ENCODE measurements around the gene GPR153. TPM values are rescaled to one million over a fixed set of nuclear protein-coding genes. Genes with fewer than 3 reads are reported as not detected.
A peak's percentile ranks its signal among the peaks of the same experiment; 100 is the strongest.

The GPR153 gene
- total and polyA plus RNA-seq, 2 of the 13 experiments (the other 11 are each of a cell fraction or from before 2014, with no cell fraction given): 0.22 to 0.31 TPM

- TF ChIP-seq KIAA2018 (CRISPR knock-in tag; IDR thresholded peaks at IDR 0.05; ENCODE audit: borderline replicate concordance): no peak
- peak; percentile 84 for TF ChIP-seq ZNF281 (CRISPR knock-in tag; IDR thresholded peaks at IDR 0.05; ENCODE audit: borderline replicate concordance)
- peak; percentile 96 for TF ChIP-seq TGIF2 (CRISPR knock-in tag; IDR thresholded peaks at IDR 0.05)
- peak; percentile 98 for TF ChIP-seq SMAD3 (CRISPR knock-in tag; IDR thresholded peaks at IDR 0.05)
- peak; percentile 97 for TF ChIP-seq ZNF691 (CRISPR knock-in tag; IDR thresholded peaks at IDR 0.05; ENCODE audit: borderline replicate concordance, low read depth)
- peak; percentile 96 for TF ChIP-seq ZNF30 (CRISPR knock-in tag; IDR thresholded peaks at IDR 0.05)
- TF ChIP-seq GFI1 (CRISPR knock-in tag; IDR thresholded peaks at IDR 0.05; ENCODE audit: borderline replicate concordance): peak; percentile 86
- TF ChIP-seq ZNF513 (CRISPR knock-in tag; conservative IDR thresholded peaks at IDR 0.05): no peak
- peak; percentile 98 for TF ChIP-seq ZNF784 (CRISPR knock-in tag; IDR thresholded peaks at IDR 0.05; ENCODE audit: borderline replicate concordance)
- peak; percentile 22; the same call in 1 of the 2 replicates for TF ChIP-seq HNF4A (CRISPR knock-in tag; IDR thresholded peaks at IDR 0.05)
- peak; percentile 96; the same call in 1 of the 2 replicates for TF ChIP-seq ATAD3A (CRISPR knock-in tag; IDR thresholded peaks at IDR 0.05)
- TF ChIP-seq POLR2AphosphoS5 (IDR thresholded peaks at IDR 0.05; ENCODE audit: low read depth, low read length): no peak
- TF ChIP-seq MEIS2 (CRISPR knock-in tag; IDR thresholded peaks at IDR 0.05): peak; percentile 99
- peak; percentile 97 for TF ChIP-seq ZBTB20 (CRISPR knock-in tag; IDR thresholded peaks at IDR 0.05; ENCODE audit: borderline replicate concordance, low read depth)
These were observed 15.6 kb downstream of the GPR153 start (continued) for GRCh38 chr1:6245086-6245868.

Measured in HepG2 (cell line).